Measurements from ENCODE around the gene WDR86. TPM values are rescaled to one million over a fixed set of nuclear protein-coding genes. Genes with fewer than 3 reads are reported as not detected.

WDR86 gene
- polyA plus RNA-seq, 1 donor (not counting 4 experiments of a cell fraction or from before 2014, with no cell fraction given): not detected

- dilution Hi-C loops (cut with MboI; ENCODE audit: extremely low pct_ligation_motif_present, low sequenced_read_pairs): no loop called here
- H3K9me1 ChIP-seq (ENCODE audit: control insufficient read depth, extremely low read depth, insufficient read depth, low read length): no peaks in the 10 kb centered on the region
- H3K4me1 ChIP-seq (ENCODE audit: control insufficient read depth, extremely low read depth, insufficient read depth, low read length): no peaks in the 10 kb centered on the region
- TF ChIP-seq EZH2 (IDR thresholded peaks at IDR 0.05; ENCODE audit: low read length): no peak
- TF ChIP-seq, protein P1, sequence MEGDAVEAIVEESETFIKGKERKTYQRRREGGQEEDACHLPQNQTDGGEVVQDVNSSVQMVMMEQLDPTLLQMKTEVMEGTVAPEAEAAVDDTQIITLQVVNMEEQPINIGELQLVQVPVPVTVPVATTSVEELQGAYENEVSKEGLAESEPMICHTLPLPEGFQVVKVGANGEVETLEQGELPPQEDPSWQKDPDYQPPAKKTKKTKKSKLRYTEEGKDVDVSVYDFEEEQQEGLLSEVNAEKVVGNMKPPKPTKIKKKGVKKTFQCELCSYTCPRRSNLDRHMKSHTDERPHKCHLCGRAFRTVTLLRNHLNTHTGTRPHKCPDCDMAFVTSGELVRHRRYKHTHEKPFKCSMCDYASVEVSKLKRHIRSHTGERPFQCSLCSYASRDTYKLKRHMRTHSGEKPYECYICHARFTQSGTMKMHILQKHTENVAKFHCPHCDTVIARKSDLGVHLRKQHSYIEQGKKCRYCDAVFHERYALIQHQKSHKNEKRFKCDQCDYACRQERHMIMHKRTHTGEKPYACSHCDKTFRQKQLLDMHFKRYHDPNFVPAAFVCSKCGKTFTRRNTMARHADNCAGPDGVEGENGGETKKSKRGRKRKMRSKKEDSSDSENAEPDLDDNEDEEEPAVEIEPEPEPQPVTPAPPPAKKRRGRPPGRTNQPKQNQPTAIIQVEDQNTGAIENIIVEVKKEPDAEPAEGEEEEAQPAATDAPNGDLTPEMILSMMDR (optimal IDR thresholded peaks at IDR 0.05 in 1 of 3, IDR thresholded peaks at IDR 0.05 in 1 of 3, conservative IDR thresholded peaks at IDR 0.05 in 1 of 3; ENCODE audit: extremely low read depth in 1 of 3, insufficient read depth in 2 of 3, low read length in 3 of 3): no peak
- no peaks in the 10 kb centered on the region for H3K79me2 ChIP-seq (ENCODE audit: control insufficient read depth, insufficient read depth, low read length)
- FAIRE-seq (no peak), DNase-seq (ENCODE audit: low read depth, low spot score) (no peak)
- H3K9ac ChIP-seq (ENCODE audit: control insufficient read depth, extremely low read depth, insufficient read depth, low read length): no peak overlapping the region
- H3K27ac ChIP-seq (ENCODE audit: control insufficient read depth, insufficient read depth, low read length): no peak overlapping the region
- no peaks in the 10 kb centered on the region for H3K9me3 ChIP-seq (ENCODE audit: control insufficient read depth, low read depth, low read length)
- no peak overlapping the region for H3K4me2 ChIP-seq (ENCODE audit: control insufficient read depth, extremely low read depth, insufficient read depth, low read depth, low read length)
- no peak overlapping the region for H2AFZ ChIP-seq (ENCODE audit: control insufficient read depth, low read length)
- peaks cover 3% of the 10 kb centered on the region for H4K20me1 ChIP-seq (ENCODE audit: control insufficient read depth, extremely low read depth, insufficient read depth, low read length)
- H3K36me3 ChIP-seq (ENCODE audit: control insufficient read depth in 2 of 2, extremely low read depth in 1 of 2, insufficient read depth in 2 of 2, low read length in 2 of 2): peaks cover 18 to 21% of the 10 kb centered on the region in 2 experiments
- H3K4me3 ChIP-seq (ENCODE audit: control insufficient read depth in 2 of 3, extremely low read depth in 1 of 3, insufficient read depth in 2 of 3, low read depth in 1 of 3, low read length in 3 of 3): no peak overlapping the region
- H3K27me3 ChIP-seq (ENCODE audit: control insufficient read depth, extremely low read depth, insufficient read depth, low read length): no peaks in the 10 kb centered on the region
Measured at GRCh38 chr7:151349507-151349853, 60.4 kb downstream of the WDR86 start.

- H4K20me1 ChIP-seq (ENCODE audit: control insufficient read depth, extremely low read depth, insufficient read depth, low read length): peaks cover 3% of the 10 kb centered on the region
- dilution Hi-C loops (cut with MboI; ENCODE audit: extremely low pct_ligation_motif_present, low sequenced_read_pairs): no loop called here
- no peak overlapping the region for H3K9ac ChIP-seq (ENCODE audit: control insufficient read depth, extremely low read depth, insufficient read depth, low read length)
- H3K27ac ChIP-seq (ENCODE audit: control insufficient read depth, insufficient read depth, low read length): no peak overlapping the region
- H3K9me3 ChIP-seq (ENCODE audit: control insufficient read depth, low read depth, low read length): no peaks in the 10 kb centered on the region
- DNase-seq (ENCODE audit: low read depth, low spot score): no peak
- no peak overlapping the region for H3K4me3 ChIP-seq (ENCODE audit: control insufficient read depth in 2 of 3, extremely low read depth in 1 of 3, insufficient read depth in 2 of 3, low read depth in 1 of 3, low read length in 3 of 3)
- peaks cover 18 to 21% of the 10 kb centered on the region in 2 experiments for H3K36me3 ChIP-seq (ENCODE audit: control insufficient read depth in 2 of 2, extremely low read depth in 1 of 2, insufficient read depth in 2 of 2, low read length in 2 of 2)
- TF ChIP-seq EZH2 (IDR thresholded peaks at IDR 0.05; ENCODE audit: low read length): no peak
- TF ChIP-seq, protein P1 (optimal IDR thresholded peaks at IDR 0.05 in 1 of 3, IDR thresholded peaks at IDR 0.05 in 1 of 3, conservative IDR thresholded peaks at IDR 0.05 in 1 of 3; ENCODE audit: extremely low read depth in 1 of 3, insufficient read depth in 2 of 3, low read length in 3 of 3): no peak
- no peaks in the 10 kb centered on the region for H3K79me2 ChIP-seq (ENCODE audit: control insufficient read depth, insufficient read depth, low read length)
- no peak overlapping the region for H3K4me2 ChIP-seq (ENCODE audit: control insufficient read depth, extremely low read depth, insufficient read depth, low read depth, low read length)
- H3K4me1 ChIP-seq (ENCODE audit: control insufficient read depth, extremely low read depth, insufficient read depth, low read length): no peaks in the 10 kb centered on the region
- no peak for FAIRE-seq
- H2AFZ ChIP-seq (ENCODE audit: control insufficient read depth, low read length): no peak overlapping the region
- H3K27me3 ChIP-seq (ENCODE audit: control insufficient read depth, extremely low read depth, insufficient read depth, low read length): no peaks in the 10 kb centered on the region
- no peaks in the 10 kb centered on the region for H3K9me1 ChIP-seq (ENCODE audit: control insufficient read depth, extremely low read depth, insufficient read depth, low read length)
Measured at GRCh38 chr7:151348970-151349369, 60.9 kb downstream of the WDR86 start.
